HG02571 (cell line): ENCODE measurements around the gene ZFAND3.

Experiments used
- ATAC-seq: cut with Tn5 transposase; IDR thresholded peaks from one replicate; pipeline ENCODE4 v1.9.1; 2021; ENCODE audit warnings: mild to moderate bottlenecking, moderate library complexity; ENCODE audit not compliant: unreplicated experiment

ZFAND3 gene

GRCh38 chr6:38193051-38193450 lies 373.5 kb downstream of the ZFAND3 start:
- ATAC-seq = no peak

- ATAC-seq = no peak
Measured at GRCh38 chr6:38193481-38194281, 374.2 kb downstream of the ZFAND3 start.

DNA sequence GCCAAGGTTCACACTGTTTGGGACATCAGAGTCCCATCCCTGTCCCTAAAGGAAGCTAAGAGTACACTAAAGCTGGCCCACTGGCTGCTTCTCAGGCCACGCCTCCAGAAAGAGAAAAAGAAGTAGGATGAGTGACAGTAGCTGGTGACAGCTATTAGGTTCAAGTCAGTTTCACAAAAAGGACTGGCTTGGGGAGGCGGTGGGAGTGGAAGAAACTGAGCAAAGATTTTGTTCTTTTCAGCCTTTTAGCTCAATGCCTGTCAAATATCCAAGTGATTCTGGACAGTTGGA lies 374.7 kb downstream of the ZFAND3 start:
- ATAC-seq = no peak

- ATAC-seq = no peak
Measured at GRCh38 chr6:38194589-38194988, 375.1 kb downstream of the ZFAND3 start.

- ATAC-seq = no peak
Measured at GRCh38 chr6:38195113-38195635, 375.6 kb downstream of the ZFAND3 start.

DNA sequence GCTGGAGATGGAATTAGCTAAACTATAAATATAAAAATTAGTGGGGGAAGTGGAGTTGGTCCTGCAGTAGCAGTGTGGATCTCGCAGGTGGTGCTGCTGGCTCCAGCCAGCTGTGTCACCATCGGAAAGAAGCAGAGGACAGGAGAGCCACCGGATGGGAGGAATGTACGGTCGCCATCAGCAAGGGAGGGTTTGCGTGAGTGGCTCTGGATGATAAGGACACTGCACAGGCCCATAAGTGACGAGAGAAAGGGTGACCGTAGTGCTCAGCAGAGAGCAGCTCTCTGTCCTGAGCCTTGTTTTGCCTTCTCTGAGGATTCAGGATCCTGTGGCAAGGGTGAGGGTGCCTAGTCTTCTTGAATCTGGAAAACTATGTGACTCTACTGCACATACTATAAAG lies 378.7 kb downstream of the ZFAND3 start:
- no peak for ATAC-seq
